Lower leg skin (tissue), 3 donors: Measurements from ENCODE around the gene DPEP2.

Experiments
- POLR2A ChIP-seq, 2 donors: fragments of 450-650 bp; IDR thresholded peaks; one replicate each; pipeline ENCODE4 v1.6.1; 2016 to 2017; ENCODE audit warnings: antibody characterized with exemption in 2 of 2, mild to moderate bottlenecking in 1 of 2, moderate library complexity in 1 of 2
- TF ChIP-seq, protein P1 (sequence below), 3 donors: fragments of 450-650 bp; IDR thresholded peaks; one replicate each; pipeline ENCODE4 v1.5.1; 2016; ENCODE audit warnings: antibody characterized with exemption in 3 of 3, mild to moderate bottlenecking in 3 of 3, moderate library complexity in 2 of 3

- TF ChIP-seq, protein P1, sequence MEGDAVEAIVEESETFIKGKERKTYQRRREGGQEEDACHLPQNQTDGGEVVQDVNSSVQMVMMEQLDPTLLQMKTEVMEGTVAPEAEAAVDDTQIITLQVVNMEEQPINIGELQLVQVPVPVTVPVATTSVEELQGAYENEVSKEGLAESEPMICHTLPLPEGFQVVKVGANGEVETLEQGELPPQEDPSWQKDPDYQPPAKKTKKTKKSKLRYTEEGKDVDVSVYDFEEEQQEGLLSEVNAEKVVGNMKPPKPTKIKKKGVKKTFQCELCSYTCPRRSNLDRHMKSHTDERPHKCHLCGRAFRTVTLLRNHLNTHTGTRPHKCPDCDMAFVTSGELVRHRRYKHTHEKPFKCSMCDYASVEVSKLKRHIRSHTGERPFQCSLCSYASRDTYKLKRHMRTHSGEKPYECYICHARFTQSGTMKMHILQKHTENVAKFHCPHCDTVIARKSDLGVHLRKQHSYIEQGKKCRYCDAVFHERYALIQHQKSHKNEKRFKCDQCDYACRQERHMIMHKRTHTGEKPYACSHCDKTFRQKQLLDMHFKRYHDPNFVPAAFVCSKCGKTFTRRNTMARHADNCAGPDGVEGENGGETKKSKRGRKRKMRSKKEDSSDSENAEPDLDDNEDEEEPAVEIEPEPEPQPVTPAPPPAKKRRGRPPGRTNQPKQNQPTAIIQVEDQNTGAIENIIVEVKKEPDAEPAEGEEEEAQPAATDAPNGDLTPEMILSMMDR (IDR thresholded peaks at IDR 0.05) = no peak
- no peak for TF ChIP-seq POLR2A (IDR thresholded peaks at IDR 0.05)
Observed at GRCh38 chr16:68046106-68046505, 46.8 kb upstream of the DPEP2 start.
